ENCODE data around the gene RBFOX1.

RBFOX1 gene

GRCh38 chr16:7705885-7706284 lies 373.2 kb downstream of the RBFOX1 start:
- CTCF ChIA-PET = no interaction called here
- TF ChIP-seq, protein P1, sequence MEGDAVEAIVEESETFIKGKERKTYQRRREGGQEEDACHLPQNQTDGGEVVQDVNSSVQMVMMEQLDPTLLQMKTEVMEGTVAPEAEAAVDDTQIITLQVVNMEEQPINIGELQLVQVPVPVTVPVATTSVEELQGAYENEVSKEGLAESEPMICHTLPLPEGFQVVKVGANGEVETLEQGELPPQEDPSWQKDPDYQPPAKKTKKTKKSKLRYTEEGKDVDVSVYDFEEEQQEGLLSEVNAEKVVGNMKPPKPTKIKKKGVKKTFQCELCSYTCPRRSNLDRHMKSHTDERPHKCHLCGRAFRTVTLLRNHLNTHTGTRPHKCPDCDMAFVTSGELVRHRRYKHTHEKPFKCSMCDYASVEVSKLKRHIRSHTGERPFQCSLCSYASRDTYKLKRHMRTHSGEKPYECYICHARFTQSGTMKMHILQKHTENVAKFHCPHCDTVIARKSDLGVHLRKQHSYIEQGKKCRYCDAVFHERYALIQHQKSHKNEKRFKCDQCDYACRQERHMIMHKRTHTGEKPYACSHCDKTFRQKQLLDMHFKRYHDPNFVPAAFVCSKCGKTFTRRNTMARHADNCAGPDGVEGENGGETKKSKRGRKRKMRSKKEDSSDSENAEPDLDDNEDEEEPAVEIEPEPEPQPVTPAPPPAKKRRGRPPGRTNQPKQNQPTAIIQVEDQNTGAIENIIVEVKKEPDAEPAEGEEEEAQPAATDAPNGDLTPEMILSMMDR (IDR thresholded peaks at IDR 0.05; ENCODE audit: control extremely low read depth, extremely low read depth, low read depth, missing control alignments) = no peak
- POLR2A ChIA-PET = no interaction called here

GRCh38 chr16:7709186-7709585 lies 376.5 kb downstream of the RBFOX1 start:
- CTCF ChIA-PET = no interaction called here
- TF ChIP-seq, protein P1 (IDR thresholded peaks at IDR 0.05; ENCODE audit: control extremely low read depth, extremely low read depth, low read depth, missing control alignments) = no peak
- no peak for DNase-seq (ENCODE audit: extremely low spot score)
- POLR2A ChIA-PET = no interaction called here

More at GRCh38 chr16:7705885-7706284, 373.2 kb downstream of the RBFOX1 start:
- DNase-seq (ENCODE audit: extremely low spot score) = no peak

- ChIA-PET POLR2A (no interaction called here), CTCF (no interaction called here)
- no peak for DNase-seq (ENCODE audit: extremely low spot score)
- TF ChIP-seq, protein P1 (IDR thresholded peaks at IDR 0.05; ENCODE audit: control extremely low read depth, extremely low read depth, low read depth, missing control alignments) = no peak
These were observed 380.6 kb downstream of the RBFOX1 start for GRCh38 chr16:7713244-7713643.

DNA sequence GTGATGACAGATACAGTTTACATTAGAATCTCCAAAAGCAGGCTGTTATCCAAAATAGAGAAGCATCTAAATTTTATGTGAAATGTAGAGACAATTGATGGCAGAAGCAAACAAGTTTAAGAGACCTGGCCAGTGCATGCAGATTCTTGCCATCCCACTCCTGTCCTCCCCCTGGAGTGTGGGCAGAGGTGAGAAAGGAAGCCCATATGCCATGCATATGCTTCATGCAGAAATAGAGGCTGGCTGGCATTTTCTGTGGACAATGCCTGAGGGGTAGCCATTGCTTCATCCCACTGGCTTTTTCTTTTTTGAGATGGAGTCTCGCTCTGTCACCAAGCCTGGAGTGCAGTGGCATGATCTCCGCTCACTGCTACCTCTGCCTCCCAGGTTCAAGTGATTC lies 382.1 kb downstream of the RBFOX1 start:
- DNase-seq (ENCODE audit: extremely low spot score) = no peak
- TF ChIP-seq, protein P1 (IDR thresholded peaks at IDR 0.05; ENCODE audit: control extremely low read depth, extremely low read depth, low read depth, missing control alignments) = no peak
- POLR2A ChIA-PET = no interaction called here
- CTCF ChIA-PET = interaction anchor here (1.6 kb wide), 1 partner anchor 12 kb away, joined by 5 read pairs; no protein-coding TSS in a partner anchor

- no peak for DNase-seq (ENCODE audit: extremely low spot score)
- CTCF ChIA-PET = no interaction called here
- POLR2A ChIA-PET = no interaction called here
- TF ChIP-seq, protein P1 (IDR thresholded peaks at IDR 0.05; ENCODE audit: control extremely low read depth, extremely low read depth, low read depth, missing control alignments) = no peak
These were observed 384.3 kb downstream of the RBFOX1 start for GRCh38 chr16:7716660-7717550.

DNA sequence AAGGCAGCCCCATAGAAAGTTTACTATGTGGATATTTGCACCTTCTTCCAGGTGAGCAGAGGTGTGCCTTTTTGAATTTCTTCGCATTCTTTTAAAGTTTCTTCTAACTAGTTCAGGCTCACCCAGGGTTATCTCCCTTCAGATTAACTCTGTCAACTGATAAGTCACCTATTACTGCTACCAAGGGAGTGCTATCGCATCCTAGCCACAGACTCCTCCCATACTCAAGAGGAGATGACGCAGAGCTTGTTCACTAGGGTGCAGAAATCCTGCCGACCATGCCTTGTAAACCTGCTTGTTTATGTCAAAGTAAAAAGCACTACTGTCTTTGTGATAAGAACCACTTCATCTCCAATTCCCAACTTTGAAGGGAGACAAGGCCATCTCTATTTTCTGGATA lies 390.1 kb downstream of the RBFOX1 start:
- DNase-seq (ENCODE audit: extremely low spot score) = no peak
- ChIA-PET CTCF (interaction anchor here (1.5 kb wide), 1 partner anchor 9 kb away, joined by 4 read pairs; no protein-coding TSS in a partner anchor), POLR2A (no interaction called here)
- TF ChIP-seq, protein P1 (IDR thresholded peaks at IDR 0.05; ENCODE audit: control extremely low read depth, extremely low read depth, low read depth, missing control alignments) = no peak

Measured in GM10248 (cell line).